Pancreas (tissue), 10 donors: ENCODE data around the gene BAG5. TPM values are rescaled to one million over a fixed set of nuclear protein-coding genes. Genes with fewer than 3 reads are reported as not detected.

Experiments used
- ATAC-seq, 4 donors: fragments of 200-7000 bp; cut with Tn5 transposase; one replicate each; pipeline versions ENCODE4 v1.8.0 to v1.9.1; 2020; ENCODE audit warnings: mild to moderate bottlenecking in 4 of 4, moderate library complexity in 4 of 4
- DNase-seq, 6 donors: peaks; one replicate each; pipeline ENCODE4 v3.0.0-alpha.2; 2020
- FAIRE-seq: peaks from 2 replicates; lab custom pipeline; 2012; peaks lifted over from hg19 to GRCh38; lab: Jason Lieb, UNC
- H3K27ac ChIP-seq, 4 donors: fragments of 200-600 bp; sonication (generic); 1 replicate in 3 of 4; 2 replicates in 1 of 4; pipeline versions ENCODE4 v1.5.0 to v1.8.0; 2020
- H3K27me3 ChIP-seq, 4 donors: fragments of 200-600 bp; one replicate each; pipeline ENCODE4 v1.8.0; 2021
- H3K36me3 ChIP-seq, 3 donors: fragments of 200-600 bp; sonication (generic) in 1 of 3; one replicate each; pipeline versions ENCODE4 v1.5.0 to v1.8.0; 2020 to 2021
- H3K4me1 ChIP-seq, 3 donors: fragments of 200-600 bp; one replicate each; pipeline ENCODE4 v1.8.0; 2021
- H3K4me3 ChIP-seq, 4 donors: fragments of 200-600 bp; sonication (generic) in 2 of 4; one replicate each; pipeline versions ENCODE4 v1.5.0 to v1.8.0; 2020 to 2021
- H3K9me3 ChIP-seq, 4 donors: fragments of 200-600 bp; one replicate each; pipeline ENCODE4 v1.8.0; 2021
- WGBS, 2 donors: extraction: QIAGEN DNeasy Blood & Tissue Kit; methylation state at CpG; one replicate each; pipeline ENCODE4 v1.1.7; 2013; 5-methylcytosine and 5-hydroxymethylcytosine counted together
- intact Hi-C, 3 donors: fragments of 100-400 bp; cut with DNase I; formaldehyde crosslinking; loops; one replicate each; pipeline versions ENCODE4 v1.11.1 to v1.14.2; 2022
- polyA plus RNA-seq, 2 donors: library from polyadenylated mRNA; stranded (reverse); fragments of 200-250 nt; gene quantifications; one replicate each; pipeline ENCODE4 v1.2.3, GENCODE V29; 2013
- total RNA-seq, 6 donors: library from RNA; stranded (reverse); fragmentation: NEBNext Ultra II Directional in 4 of 6; extraction: Animal tissue kit (Norgen Biotek cat#: 25700) in 4 of 6; gene quantifications; one replicate each; pipeline versions ENCODE4 v1.2.1 to v1.2.4, GENCODE V29; 2021 to 2023
- TF ChIP-seq, protein P1 (sequence below), 4 donors: fragments of 200-600 bp; sonication (generic) in 3 of 4; IDR thresholded peaks; one replicate each; pipeline versions ENCODE4 v1.5.0 to v1.8.0; 2021; ENCODE audit warnings: antibody characterized with exemption in 4 of 4
- donor health status: healthy with polysubstance abuse.
- donor health status: DM: no; HTN: no; CAD: no; lungs with moderate emphysema.
- donor health status: DM: no; HTN: no; CAD: no.
- donor health status: control.
- donor health status: control.
- donor health status: Bipolar disorder and iron deficiency.
- donor health status: DM: yes; HTN: yes; CAD: no.
- donor health status: DM: no; HTN: no; CAD: no.
- donor health status: DM: no; HTN: no; CAD: no.
- donor health status: DM: yes; HTN: yes; CAD: no.

The BAG5 gene
- total and polyA plus RNA-seq, 8 donors, result 3.6 to 13.4 (median 8.8) TPM

DNA sequence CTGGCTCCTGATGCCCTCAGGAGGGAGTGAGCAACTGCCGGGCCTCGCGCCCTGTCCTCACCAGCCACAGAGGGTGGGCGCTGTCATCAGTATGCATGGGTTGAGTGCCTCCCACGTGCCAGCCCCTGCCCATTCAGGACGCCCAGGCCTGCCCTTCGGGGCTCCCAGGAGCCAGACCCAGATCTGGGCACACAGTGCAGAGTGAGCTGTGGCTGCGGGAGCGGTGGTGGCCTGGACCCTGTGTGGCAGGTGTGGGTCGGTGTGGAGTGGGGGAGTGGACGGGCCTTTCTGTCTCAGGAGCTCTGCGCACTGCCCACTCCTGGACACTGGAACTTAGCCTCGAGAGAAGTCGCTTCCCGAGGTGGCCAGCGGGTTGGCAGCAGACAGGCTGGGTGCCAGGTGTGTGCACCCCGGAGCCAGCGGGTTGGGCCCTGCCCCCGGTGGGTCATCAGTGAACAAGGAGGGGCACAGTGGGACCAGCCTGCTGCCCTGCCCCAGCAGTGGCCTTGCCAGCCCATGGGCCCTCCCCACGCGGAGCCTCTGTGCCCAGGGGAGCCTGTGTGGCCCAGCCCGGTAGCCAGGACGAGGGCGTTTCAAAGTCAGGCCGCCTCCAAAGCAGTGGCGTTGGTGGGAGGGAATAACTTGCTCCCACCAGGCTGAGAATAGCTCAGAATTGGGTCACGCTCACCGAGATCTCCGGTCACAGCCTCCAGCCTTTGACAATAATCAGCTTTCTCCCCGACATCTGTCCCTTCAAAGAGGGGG lies 24.0 kb downstream of the BAG5 start:
- H3K36me3 ChIP-seq, result no peaks in the 10 kb centered on the region
- TF ChIP-seq, protein P1, sequence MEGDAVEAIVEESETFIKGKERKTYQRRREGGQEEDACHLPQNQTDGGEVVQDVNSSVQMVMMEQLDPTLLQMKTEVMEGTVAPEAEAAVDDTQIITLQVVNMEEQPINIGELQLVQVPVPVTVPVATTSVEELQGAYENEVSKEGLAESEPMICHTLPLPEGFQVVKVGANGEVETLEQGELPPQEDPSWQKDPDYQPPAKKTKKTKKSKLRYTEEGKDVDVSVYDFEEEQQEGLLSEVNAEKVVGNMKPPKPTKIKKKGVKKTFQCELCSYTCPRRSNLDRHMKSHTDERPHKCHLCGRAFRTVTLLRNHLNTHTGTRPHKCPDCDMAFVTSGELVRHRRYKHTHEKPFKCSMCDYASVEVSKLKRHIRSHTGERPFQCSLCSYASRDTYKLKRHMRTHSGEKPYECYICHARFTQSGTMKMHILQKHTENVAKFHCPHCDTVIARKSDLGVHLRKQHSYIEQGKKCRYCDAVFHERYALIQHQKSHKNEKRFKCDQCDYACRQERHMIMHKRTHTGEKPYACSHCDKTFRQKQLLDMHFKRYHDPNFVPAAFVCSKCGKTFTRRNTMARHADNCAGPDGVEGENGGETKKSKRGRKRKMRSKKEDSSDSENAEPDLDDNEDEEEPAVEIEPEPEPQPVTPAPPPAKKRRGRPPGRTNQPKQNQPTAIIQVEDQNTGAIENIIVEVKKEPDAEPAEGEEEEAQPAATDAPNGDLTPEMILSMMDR (IDR thresholded peaks at IDR 0.05), result no peak
- ATAC-seq, result peak; percentile 3 to 43 (median 28)
- FAIRE-seq, result no peak
- intact Hi-C loops, result no loop called here
- no peaks in the 10 kb centered on the region for H3K9me3 ChIP-seq
- peaks cover 0 to 3% (median 0%) of the 10 kb centered on the region in 3 donors for H3K4me1 ChIP-seq
- H3K27ac ChIP-seq, result no peak overlapping the region
- H3K4me3 ChIP-seq, result no peak overlapping the region
- DNase-seq, result peak in 2 of 6 donors; percentile 56 to 83
- H3K27me3 ChIP-seq, result no peaks in the 10 kb centered on the region
- 21 to 33% methylated on average over 29 to 30 of the region's 30 CpGs for WGBS, 2 donors

DNA sequence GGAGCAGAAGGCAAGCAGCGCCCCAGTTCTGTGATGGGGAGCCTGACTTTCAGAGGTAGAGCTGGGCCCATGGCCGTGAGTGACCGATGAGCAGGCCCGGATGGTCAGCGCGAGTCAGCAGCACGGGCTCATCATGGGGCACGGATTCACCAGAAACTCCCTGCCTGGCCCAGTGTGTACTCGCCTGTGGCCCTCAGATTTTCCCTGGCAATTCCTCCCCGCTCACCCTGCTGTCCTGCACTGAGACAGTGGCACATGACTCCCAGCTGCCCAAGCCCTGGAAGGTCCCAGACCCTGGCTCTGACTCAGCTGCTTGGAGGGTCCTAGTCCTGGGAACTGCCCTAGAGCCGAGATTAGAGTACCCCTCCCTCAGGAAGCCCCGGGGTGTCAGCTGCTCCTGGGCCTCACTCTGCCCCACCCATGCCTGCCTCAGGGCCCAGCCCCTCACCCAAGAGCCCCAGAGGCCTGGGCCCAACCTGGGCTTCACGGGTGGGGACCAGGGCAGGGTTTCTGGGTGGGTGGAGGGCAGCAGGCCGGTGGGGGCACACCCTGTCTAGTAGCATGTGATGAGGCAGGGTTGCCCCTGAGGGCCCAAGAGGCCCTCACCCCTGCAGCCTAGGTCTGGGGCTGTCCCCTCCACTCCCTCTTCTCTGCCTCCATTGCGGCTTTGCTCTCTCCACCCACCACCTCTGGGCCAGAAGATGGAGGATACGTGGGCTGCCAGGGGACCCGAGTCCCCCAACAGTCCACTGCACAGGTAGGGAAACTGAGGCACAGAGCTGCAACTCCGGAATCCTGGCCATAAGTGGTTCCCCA lies 25.1 kb downstream of the BAG5 start:
- Histone ChIP-seq H3K9me3 (no peaks in the 10 kb centered on the region), H3K27ac (no peak overlapping the region), H3K4me3 (no peak overlapping the region), H3K4me1 (peaks cover 0 to 3% (median 0%) of the 10 kb centered on the region in 3 donors), H3K36me3 (no peaks in the 10 kb centered on the region), H3K27me3 (no peaks in the 10 kb centered on the region)
- 66 to 75% methylated on average over 18 of the region's 18 CpGs for WGBS, 2 donors
- peak in 2 of 6 donors; percentile 32 to 72 for DNase-seq
- intact Hi-C loops, result no loop called here
- no peak for ATAC-seq
- TF ChIP-seq, protein P1 (IDR thresholded peaks at IDR 0.05), result no peak
- no peak for FAIRE-seq

DNA sequence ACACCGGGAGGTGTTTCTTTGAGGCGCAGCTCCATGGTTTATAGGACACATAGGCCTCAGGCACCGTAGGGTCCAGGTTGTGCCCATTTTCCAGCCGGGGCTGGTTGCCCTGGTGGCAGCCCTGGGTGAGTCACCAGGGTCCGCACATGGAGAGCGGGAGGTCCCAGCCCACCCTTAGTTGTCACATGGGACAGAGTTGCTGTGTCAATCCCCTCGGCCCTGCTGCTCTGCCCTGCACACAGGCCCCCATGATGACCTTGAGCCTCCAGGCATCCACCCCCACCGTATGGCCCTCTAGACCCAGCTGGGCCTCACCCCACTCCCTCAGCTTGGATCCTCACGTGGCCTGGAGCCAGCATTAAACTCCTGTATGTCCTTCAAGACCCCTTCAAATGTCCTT lies 25.8 kb downstream of the BAG5 start:
- DNase-seq (peak in 2 of 6 donors; percentile 33 to 51), FAIRE-seq (no peak), ATAC-seq (no peak)
- WGBS, 2 donors, result 74% methylated on average over 9 of the region's 9 CpGs
- Histone ChIP-seq H3K4me3 (no peak overlapping the region), H3K27ac (no peak overlapping the region), H3K4me1 (peaks cover 0 to 3% (median 0%) of the 10 kb centered on the region in 3 donors), H3K27me3 (no peaks in the 10 kb centered on the region), H3K36me3 (no peaks in the 10 kb centered on the region), H3K9me3 (no peaks in the 10 kb centered on the region)
- intact Hi-C loops, result no loop called here
- TF ChIP-seq, protein P1 (IDR thresholded peaks at IDR 0.05), result no peak

DNA sequence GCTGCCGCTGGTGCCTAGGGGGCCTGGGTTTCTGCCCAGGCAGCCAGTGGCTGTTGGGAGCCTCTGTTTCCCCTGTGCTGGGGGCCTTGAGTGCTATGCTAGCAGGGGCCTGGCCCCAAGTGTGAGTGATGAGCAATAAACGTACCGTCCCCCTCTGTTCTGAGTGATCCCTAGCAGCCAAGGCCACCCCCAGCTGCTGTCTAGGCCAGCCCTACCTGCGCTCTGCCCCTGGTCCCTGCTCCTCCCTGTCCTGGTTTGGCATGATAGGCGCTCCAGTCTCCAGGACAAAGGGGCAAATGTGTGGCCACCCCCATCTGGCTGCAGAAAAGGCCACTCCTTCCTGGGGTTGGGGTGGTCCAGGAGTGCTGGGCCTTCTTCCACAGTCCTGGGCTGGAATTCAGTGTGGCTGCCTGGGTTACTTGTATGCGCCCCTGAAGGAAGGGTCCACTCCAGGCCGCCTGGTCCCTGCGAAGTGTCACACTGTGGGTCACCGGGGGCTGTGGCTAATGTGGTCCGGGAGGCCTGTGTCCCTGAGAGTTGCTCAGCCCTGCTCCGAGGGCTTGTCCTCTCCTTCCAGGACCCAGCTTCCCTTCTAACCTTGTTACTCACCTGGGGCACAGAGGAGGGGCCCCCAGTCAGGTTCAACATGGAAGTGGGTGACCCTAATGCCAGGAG lies 26.4 kb downstream of the BAG5 start:
- H3K9me3 ChIP-seq, result no peaks in the 10 kb centered on the region
- intact Hi-C loops, result no loop called here
- ATAC-seq, result no peak

More for the DNA sequence above, 26.4 kb downstream of the BAG5 start:
- Histone ChIP-seq H3K36me3 (no peaks in the 10 kb centered on the region), H3K27ac (no peak overlapping the region), H3K4me1 (peaks cover 0 to 3% (median 0%) of the 10 kb centered on the region in 3 donors), H3K4me3 (no peak overlapping the region), H3K27me3 (no peaks in the 10 kb centered on the region)
- 84 to 92% methylated on average over 11 of the region's 11 CpGs for WGBS, 2 donors
- peak in 2 of 6 donors; percentile 20 to 58 for DNase-seq
- FAIRE-seq, result no peak
- TF ChIP-seq, protein P1 (IDR thresholded peaks at IDR 0.05), result no peak
